Measurements from ENCODE around the gene CDKAL1.
"Not testable (repeated sequence)": the region's sequence is repeated elsewhere in the genome, so short reads cannot be mapped to it uniquely, and the experiment has no call there.

The CDKAL1 gene

DNA sequence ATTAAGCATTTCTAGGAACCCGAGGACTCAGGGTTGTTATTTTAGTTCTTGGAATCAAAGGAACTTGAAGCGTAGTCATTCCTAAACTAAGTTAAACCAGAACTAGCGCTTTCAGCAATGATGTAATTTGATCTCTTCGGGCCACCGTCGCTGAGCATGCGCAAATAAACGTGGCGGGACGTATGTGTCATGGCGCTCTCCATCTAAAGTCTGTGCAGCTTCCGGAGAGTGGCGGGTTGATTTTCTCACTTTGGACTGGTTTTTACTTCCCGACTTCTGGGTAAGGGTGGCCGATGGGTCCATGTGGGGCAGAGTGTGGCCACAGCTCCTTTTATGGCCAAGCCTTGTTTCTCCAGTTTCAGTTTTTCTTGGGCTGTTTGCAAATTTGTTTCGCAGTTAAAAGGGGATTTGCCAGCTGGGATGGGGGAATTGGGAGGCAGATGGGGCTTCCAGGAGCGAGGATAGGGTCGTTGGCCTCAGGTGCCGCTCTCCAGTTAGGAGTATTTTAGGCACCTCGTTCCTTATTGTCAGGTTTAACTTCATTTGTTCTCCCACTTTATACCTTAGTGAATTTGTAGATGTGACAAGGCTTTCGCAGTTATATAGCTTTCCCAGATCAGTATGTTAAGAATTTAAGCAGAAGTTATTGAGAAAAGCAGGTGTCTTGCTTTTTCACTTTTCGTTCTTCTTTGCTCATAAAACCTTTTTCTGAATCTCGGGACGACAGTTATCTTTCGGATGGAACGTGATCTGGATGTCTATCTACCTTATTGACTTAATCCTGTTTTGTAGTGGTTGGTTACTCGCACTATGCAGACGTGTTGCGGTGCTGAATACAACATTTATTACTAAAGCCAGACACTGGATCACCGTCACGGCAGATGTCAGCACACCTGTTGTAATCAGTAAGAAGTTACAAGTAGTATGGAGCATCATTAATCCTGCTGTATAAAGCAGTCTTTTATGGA is at the start of gene CDKAL1:
CDKAL1 (plus strand) TSS at position 163 of the 968 bp plus-strand sequence. CDS start 11,894 bp downstream, outside the sequence.
- peak; percentile 82 to 90 for DNase-seq (ENCODE audit: low read depth in 1 of 2, low spot score in 1 of 2)

DNA sequence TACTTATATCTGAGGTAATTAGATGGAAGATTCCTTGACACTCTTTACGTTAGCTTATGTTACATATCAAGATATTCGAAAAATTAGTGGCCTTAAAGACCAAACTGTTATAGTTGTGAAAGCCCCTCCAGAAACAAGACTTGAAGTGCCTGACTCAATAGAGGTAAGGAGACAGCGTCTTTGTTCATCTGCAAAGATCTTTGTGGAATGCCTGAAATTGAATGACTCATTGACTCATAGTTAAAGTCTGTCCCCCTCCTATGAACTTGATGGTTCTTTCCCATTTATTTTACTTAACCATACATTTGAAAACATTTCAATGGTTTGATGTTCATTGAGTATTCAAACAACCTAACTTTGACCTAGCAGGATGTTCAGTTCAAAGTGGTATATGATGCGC is 47.6 kb upstream of the CDKAL1 start:
- no peak for DNase-seq (ENCODE audit: low read depth in 1 of 2, low spot score in 1 of 2)

DNA sequence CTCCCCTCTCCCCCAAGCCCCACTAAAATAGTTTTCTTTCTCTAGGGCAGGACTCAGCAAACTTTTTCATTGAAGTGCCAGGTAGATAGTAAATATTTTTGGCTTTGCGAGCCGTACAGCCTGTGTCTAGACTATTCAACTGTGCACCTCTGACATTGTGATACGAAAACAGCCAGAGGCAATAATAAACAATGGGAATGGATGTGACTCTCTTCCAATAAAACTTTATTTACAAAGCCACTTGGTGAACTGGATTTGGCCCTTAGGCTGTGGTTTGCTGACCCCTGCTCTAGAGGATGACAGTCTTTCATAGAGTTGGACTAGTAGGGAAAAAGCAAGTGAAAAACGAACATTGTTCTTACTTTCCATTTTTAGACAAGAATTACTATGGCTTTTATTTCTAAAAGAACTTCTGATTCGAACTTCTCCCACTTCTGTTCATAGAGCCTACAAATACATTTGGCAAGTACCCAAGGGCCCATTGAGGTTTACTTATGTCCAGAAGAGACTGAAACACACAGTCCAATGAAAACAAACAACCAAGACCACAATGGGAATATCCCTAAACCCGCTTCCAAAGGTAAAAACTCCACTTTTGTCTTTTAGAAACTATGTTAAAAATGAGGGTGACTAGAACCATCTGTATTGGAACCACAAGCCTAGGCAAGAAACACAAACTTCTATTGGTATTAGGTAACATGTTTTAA is 46.4 kb upstream of the CDKAL1 start:
- no peak for DNase-seq (ENCODE audit: low read depth in 1 of 2, low spot score in 1 of 2)

DNA sequence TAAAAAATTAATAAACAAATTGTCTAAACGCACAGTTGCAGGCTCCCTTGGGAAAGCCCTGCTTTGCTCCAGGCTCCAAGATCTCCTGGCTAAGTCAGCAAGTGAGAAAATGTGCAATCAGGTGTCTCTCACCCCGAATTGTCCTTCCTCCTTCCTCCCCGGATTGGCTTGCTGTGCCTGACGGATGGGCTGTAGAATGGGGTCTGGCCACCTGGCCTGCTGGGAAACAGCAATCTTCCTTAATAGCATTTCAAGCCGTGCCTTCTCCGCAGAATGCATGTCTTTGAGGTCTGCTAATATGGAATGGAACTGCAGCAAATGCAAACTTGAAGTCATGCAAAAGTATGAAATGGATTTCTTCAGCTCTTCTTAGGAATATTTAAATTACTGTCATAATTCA is 43.7 kb upstream of the CDKAL1 start:
- DNase-seq (ENCODE audit: low read depth in 1 of 2, low spot score in 1 of 2): no peak

DNA sequence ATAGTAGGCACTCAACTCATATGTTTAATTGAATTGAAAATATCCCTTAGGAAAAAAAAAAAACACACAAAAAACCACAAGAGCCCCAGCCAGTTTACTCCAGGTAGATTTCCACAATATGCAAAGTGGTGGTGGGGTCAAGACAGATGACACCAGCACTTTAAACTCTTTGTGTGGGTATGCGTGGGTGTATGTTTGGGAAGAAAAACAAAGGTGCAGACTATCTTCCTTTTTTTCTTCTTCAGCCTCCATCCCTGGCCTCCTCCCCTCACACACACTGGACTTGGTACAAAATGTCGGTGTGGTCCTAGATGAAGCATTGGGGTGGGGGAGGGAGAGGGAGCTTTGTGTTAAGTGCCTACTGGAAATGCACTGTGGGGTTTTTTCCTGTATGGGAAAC is 42.2 kb upstream of the CDKAL1 start:
- DNase-seq (ENCODE audit: low read depth in 1 of 2, low spot score in 1 of 2): no peak

DNA sequence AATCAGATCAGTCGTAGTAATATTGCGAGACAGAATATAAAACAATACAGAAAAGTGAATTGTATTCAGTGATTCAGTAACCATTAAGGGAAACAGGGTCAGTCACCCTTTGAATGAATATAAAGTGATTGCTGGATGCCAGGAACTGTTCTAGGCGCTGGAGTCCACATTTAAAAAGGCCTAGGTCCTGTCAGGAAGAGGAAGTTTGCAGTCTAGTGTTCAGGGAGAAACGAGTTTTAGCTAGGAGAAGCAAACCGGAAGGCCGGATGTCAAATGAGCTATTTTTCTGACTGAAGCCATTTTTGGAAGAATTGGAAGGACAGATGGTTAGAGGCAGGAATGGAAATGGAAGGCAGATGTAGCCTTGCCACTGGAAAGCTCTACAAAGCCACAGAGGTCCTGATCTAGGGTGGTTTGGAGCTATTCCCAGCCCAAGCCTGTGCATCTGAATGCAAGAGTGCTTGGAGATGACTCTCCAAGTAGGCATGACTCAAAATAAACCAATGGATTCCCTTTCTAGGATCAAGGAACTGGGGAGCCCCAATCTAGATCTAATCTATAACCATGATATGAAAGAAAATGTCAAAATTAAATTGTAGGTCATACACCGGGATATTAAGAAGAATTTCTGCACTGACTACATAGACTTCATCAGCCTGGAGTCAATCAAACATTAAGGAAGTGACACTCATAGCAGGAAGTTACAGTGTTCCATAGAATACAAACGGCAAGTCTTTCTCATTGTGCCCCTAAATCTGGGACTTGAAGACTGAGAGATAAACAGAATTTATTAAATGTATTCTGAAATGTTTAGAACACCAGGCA is 36.8 kb upstream of the CDKAL1 start:
- DNase-seq (ENCODE audit: low read depth in 1 of 2, low spot score in 1 of 2): no peak

DNA sequence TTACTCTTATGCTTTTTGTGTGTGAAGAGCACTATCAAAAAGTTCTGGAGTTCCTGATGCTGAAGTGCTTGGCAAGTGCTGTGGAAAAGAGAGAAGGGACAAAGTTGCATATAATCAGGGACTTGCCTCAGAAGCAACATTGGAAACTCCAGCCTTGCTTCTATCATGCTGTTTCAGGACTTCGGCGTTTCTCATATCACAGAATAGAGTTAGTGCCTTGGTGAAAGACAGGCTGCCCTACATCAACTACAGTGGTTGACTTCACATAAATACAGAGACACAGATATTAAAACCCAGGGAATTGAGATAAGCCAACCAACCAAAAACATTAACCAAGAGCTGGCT is 36.2 kb upstream of the CDKAL1 start:
- DNase-seq (ENCODE audit: low read depth in 1 of 2, low spot score in 1 of 2): no peak

DNA sequence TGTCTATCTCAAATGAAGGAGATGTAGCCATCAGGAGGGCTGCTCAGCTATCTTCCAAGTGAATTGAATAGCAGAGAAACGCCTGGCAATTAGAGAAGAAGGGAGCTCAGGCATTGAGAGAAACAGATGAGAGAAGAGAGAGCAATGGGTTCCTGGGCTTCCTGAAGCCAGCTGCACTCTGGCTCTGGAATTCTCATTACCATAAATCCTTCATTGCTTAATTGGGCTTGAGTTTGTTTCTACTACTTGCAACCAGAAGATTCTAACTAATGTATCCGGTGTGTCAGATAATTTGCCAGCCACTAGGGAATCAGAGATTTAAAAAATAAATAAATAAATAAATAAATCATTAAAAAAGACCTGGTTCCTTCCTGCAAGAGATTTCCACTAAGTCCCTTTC is 25.0 kb upstream of the CDKAL1 start:
- no peak for DNase-seq (ENCODE audit: low read depth in 1 of 2, low spot score in 1 of 2)

DNA sequence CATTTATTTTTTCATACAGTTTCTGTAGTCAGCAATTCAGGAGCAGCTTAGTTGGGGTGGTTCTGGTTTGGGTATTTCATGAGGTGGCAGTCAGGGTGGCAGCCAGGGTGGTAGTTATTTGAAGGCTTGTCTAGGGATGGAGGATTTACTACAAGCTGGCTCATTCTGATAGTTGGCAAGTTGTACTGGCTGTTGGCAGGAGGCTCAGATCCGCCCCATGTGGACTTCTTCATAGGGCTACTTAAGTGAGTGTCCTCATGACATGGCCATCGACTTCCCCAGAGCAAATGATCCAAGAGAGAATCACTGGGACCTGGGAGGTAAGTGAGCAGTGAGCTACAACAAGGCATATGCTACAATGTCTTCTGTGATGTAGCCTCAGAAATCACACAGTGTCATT is 22.4 kb upstream of the CDKAL1 start:
- no peak for DNase-seq (ENCODE audit: low read depth in 1 of 2, low spot score in 1 of 2)

DNA sequence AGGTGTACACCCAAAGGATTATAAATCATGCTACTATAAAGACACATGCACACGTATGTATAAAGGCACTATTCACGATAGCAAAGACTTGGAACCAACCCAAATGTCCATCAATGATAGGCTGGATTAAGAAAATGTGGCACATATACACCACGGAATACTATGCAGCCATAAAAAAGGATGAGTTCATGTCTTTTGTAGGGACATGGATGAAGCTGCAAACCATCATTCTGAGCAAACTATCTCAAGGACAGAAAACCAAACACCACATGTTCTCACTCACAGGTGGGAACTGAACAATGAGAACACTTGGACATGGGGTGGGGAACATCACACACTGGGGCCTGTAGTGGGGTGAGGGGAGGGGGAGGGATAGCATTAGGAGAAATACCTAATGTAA is 9.0 kb upstream of the CDKAL1 start:
- DNase-seq (ENCODE audit: low read depth in 1 of 2, low spot score in 1 of 2): not testable (repeated sequence)

DNA sequence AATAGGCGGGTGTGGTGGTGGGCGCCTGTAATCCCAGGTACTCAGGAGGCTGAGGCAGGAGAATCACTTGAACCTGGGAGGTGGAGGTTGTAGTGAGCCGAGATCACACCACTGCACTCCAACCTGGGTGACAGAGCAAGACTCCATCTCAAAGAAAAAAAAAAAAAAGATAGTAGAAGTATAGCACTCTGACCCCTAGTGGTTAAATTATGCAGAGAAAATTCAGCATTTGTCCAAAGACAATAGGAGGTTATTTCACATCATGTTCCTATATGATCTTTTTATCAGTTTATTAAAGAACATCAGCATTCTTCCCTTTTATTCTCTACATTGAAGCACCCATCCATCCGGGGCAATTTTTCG is 5.2 kb upstream of the CDKAL1 start:
- DNase-seq (ENCODE audit: low read depth in 1 of 2, low spot score in 1 of 2): peak in 1 of 2 donors; percentile 2

DNA sequence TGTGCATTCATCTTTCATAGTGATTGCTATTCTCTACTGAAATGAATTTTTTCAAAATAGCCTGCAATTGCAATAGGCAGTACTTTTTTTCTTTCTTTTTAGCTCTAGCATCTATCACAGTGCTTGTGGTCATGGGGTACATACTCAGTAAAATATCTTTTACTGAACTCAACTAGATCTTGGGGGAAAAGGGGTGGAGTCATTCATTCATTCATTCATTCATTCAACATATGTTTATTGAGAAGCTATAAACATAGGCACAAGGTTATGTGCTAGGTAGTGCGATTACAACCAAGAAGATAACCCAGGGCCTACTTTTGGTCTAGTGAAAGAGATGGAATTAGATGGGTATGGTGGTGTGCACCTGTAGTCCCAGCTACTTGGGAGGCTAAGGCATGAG is 1.4 kb upstream of the CDKAL1 start:
- DNase-seq (ENCODE audit: low read depth in 1 of 2, low spot score in 1 of 2): no peak

DNA sequence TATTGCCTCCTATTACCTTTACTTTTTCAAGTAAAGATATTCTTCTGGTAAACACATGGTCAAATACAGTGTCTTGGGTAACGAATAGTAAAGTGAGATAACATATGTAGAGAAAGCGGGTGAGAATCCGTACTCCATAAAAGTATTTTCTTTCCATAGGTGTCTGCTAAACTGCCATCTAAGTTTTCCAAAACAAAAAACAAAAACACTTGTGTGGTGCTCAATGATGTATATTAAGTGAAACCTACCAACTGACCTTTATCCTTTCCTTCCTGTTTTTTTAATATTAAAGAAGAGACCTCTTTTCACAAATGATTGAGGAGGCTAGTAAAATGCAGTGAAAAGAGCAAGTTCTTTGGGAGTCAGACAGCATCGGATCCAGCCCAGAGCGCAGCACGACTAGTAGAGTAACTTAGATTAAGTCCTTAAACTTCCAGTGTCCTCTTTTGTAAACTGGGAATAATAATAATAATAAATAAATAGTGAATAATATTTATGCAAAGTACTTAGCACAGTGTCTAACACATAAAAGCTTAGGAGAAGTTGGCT is 437 bp upstream of the CDKAL1 start:
- no peak for DNase-seq (ENCODE audit: low read depth in 1 of 2, low spot score in 1 of 2)

DNA sequence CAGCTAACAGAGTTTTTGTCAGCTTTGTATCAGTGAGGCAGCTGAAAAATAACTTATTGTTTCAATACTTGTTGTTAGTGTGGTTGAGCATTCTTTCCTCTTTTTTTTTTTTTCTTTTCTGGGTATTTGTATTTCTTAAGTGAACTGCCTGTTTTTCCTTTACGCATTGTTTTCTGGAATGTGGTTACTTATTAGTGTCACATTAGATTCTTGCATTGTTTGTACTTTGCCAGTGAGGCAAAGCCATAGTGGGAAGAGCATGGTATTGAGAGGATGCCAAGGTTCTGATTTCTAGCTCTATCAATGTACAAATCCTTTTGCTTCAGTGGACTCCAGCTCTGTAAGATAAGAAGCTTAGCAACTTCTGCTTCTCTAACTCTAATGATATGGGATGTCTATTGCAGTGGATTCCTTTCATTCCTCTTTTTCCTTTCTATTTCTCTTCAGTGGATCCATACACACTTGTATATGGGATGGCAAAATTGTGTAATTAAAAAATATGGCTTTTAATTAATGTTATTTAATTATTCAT is 3.9 kb downstream of the CDKAL1 start:
- no peak for DNase-seq (ENCODE audit: low read depth in 1 of 2, low spot score in 1 of 2)

DNA sequence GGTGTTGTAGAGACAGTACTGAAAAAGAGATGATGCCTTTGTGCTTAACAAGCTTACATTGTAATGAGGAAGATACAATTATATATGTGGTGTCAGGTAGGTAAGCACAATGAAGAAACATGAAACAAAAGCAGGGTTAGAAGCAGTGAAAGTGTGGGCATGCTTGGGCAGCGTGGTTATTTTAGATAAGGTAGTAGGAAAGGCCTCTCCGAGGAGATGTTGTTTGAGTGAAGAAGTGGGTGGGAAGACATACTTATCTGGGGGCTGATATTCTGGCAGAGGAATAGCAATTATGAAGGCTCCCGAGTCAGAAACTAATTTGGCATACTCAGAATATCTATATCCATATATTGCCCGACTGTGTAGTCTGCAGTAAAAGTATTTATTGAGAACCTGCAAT is 4.7 kb downstream of the CDKAL1 start:
- DNase-seq (ENCODE audit: low read depth in 1 of 2, low spot score in 1 of 2): no peak

DNA sequence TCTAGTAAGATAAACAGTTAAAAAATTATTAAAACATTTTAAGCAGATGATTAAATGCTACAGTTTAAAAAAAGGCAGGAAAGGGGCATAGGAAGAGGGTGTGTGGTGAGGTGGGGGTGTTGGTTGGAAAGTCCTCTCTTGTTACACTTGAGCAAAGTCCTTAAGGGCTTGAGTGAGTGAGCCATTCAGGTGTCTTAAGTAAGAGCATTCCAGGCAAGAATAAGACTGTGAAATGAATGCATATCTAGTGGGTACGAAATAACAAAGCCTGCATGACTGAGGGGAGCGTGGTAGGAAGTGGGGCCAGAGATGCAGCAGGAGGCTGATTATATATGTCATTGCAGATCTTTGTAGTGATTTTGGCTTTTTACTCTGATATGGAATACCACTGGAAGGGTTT is 5.1 kb downstream of the CDKAL1 start:
- DNase-seq (ENCODE audit: low read depth in 1 of 2, low spot score in 1 of 2): no peak

DNA sequence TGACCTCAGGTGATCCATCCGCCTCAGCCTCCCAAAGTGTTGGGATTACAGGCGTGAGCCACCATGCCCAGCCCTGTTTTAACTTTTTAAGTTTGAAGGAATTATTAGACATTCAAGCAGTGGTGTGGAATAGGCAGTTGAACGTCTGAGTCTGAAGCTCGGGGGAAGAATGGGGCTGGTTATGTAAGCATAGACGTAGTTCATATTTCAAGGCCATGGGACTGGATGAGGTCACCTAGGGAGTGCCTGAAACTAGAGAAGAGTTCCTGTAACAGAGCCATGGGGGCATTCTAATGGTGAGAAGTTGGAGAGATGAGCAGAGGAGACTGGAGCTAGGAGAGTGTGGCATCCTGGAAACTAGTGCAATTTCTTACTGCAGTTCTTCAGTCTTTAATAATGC is 6.4 kb downstream of the CDKAL1 start:
- DNase-seq (ENCODE audit: low read depth in 1 of 2, low spot score in 1 of 2): no peak

DNA sequence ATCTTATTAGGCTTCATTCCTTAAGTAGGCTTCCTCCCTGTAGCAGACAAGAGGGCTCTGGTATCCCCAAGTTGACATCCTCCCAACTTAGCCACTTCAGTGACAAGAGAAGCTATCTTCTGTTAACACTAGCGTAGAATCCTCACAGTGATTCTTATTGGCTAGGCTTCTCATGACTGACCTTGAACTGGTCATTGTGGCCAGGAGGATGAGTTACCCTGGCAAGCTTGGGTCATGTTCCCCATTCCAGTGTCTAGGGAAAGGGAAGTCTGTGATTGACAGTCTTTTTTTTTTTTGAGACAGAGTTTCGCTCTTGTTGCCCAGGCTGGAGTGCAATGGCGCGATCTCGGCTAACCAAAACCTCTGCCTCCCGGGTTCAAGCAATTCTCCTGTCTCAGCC is 7.1 kb downstream of the CDKAL1 start:
- DNase-seq (ENCODE audit: low read depth in 1 of 2, low spot score in 1 of 2): no peak

DNA sequence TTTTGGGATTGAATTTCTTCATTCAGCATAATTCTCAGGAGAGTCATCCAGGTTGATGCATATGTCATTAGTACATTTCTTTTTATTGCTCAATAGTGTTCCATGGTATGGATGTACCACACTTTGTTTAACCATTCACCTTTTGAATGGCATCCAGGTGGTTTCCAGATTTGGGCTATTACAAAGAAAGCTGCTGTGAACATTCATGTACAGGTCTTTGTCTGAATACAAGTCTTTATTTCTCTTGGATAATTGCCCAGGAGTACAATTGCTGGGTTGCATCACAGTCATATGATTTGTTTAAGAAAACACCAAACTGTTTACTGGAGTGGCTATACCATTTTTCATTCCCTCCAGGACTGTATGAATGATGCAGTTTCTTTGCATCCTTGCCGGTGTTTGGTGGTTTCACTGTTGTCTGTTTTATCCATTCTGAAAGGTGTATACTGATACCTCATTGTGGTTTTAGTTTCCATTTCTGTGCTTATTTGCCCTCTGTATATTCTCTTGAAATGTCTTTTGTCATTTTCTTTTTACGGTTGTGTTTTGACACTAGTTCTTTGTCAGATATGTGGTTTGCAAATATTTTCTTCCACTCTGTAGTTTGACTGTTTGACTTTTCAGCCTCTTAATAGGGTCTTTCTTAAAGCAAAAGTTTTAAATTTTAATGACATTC is 8.8 kb downstream of the CDKAL1 start:
- DNase-seq (ENCODE audit: low read depth in 1 of 2, low spot score in 1 of 2): peak in 1 of 2 donors; percentile 8

DNA sequence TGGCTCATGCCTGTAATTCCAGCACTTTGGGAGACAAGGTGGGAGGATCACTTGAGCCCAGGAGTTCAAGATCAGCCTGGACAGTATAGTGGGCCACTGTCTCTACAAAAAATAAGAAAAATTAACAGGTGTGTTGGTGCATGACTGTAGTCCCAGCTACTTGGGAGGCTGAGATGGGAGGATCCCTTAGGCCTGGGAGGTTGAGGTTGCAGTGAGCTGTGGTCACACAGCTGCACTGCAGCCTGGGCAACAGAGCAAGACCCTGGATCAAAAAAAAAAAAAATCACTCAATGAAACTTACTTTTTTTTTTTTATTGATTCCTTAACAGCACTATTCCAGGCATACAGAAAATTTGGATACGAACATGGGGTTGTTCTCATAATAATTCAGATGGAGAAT is 14.0 kb downstream of the CDKAL1 start:
- DNase-seq (ENCODE audit: low read depth in 1 of 2, low spot score in 1 of 2): no peak

DNA sequence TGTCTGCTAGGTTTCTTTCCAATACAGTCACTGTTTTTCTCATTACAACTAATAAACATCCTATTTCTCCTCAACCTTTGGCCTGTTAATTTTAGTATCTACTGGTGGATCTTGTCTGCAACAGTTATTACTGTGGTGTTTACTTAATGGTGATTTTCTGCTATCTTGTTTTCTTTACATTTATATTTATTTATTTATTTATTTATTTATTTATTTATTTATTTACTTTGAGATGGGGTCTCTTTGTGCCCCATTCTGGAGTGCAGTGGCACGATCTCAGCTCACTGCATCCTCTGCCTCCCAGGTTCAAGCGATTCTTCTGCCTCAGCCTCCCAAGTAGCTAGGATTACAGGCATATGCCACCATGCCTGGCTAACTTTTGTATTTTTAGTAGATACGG is 15.1 kb downstream of the CDKAL1 start:
- DNase-seq (ENCODE audit: low read depth in 1 of 2, low spot score in 1 of 2): not testable (repeated sequence)

Data from activated CD4-positive, alpha-beta T cell treated with anti-CD3 and anti-CD28 coated beads, Interleukin-2, amount 50 U/mL, for 24 hours (primary cell).